ENCODE data around the gene ST3GAL3. TPM values are rescaled to one million over a fixed set of nuclear protein-coding genes. Genes with fewer than 3 reads are reported as not detected.

ST3GAL3 gene
- total RNA-seq, 1 donor from 2014 or later, result 11.4 TPM

DNA sequence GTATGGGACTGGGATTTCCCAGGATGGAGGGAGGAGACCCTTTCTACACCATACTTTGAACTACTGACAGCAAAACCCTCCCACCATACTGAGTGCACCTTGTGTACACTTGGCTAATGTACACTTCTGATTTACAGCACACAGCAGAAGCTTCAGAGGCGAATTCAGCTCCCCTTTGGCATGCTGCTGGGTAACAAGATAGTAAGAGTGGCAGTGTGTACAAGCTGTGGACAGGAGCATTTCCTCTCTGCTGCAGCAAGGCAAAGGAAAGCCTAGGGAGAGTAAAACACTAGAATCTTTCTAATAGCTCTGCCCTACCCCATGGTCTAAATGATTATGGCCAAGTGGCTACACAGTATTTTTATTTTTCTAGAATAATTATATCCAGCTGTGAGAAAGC lies 142.3 kb downstream of the ST3GAL3 start:
- H3K9ac ChIP-seq (ENCODE audit: low read length), result no peak overlapping the region
- FAIRE-seq (no peak), DNase-seq (ENCODE audit: low read depth) (no peak)
- no peaks in the 10 kb centered on the region for H3K36me3 ChIP-seq (ENCODE audit: insufficient read depth, low read length)
- Mint-ChIP-seq H3K36me3 (ENCODE audit: low read depth, unreplicated experiment) (peaks cover 2% of the 10 kb centered on the region), H3K27ac (ENCODE audit: unreplicated experiment) (no peak overlapping the region), H3K27me3 (ENCODE audit: low read depth, unreplicated experiment) (no peaks in the 10 kb centered on the region), H3K4me3 (ENCODE audit: unreplicated experiment) (no peak overlapping the region), H3K9me3 (ENCODE audit: unreplicated experiment) (no peaks in the 10 kb centered on the region), H3K4me1 (ENCODE audit: low read depth, unreplicated experiment) (peaks cover 9% of the 10 kb centered on the region)
- TF ChIP-seq, protein P1, sequence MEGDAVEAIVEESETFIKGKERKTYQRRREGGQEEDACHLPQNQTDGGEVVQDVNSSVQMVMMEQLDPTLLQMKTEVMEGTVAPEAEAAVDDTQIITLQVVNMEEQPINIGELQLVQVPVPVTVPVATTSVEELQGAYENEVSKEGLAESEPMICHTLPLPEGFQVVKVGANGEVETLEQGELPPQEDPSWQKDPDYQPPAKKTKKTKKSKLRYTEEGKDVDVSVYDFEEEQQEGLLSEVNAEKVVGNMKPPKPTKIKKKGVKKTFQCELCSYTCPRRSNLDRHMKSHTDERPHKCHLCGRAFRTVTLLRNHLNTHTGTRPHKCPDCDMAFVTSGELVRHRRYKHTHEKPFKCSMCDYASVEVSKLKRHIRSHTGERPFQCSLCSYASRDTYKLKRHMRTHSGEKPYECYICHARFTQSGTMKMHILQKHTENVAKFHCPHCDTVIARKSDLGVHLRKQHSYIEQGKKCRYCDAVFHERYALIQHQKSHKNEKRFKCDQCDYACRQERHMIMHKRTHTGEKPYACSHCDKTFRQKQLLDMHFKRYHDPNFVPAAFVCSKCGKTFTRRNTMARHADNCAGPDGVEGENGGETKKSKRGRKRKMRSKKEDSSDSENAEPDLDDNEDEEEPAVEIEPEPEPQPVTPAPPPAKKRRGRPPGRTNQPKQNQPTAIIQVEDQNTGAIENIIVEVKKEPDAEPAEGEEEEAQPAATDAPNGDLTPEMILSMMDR (IDR thresholded peaks at IDR 0.05; ENCODE audit: insufficient read depth, low read depth, low read length), result no peak
- no peak for TF ChIP-seq EZH2 (IDR thresholded peaks at IDR 0.05; ENCODE audit: insufficient read depth, low read length)
- no peaks in the 10 kb centered on the region for H3K27me3 ChIP-seq (ENCODE audit: insufficient read depth, low read length)
- no peaks in the 10 kb centered on the region for H3K9me3 ChIP-seq (ENCODE audit: insufficient read depth, low read depth, low read length)
- H4K20me1 ChIP-seq (ENCODE audit: insufficient read depth, low read length), result peaks cover 61% of the 10 kb centered on the region
- no peak overlapping the region for H3K4me2 ChIP-seq (ENCODE audit: low read length)
- no peaks in the 10 kb centered on the region for H3K79me2 ChIP-seq (ENCODE audit: insufficient read depth, low read length)
- no peak overlapping the region for H3K27ac ChIP-seq (ENCODE audit: low read depth, low read length)
- no peak overlapping the region for H3K4me3 ChIP-seq (ENCODE audit: insufficient read depth, low read depth, low read length)
- H3K4me1 ChIP-seq (ENCODE audit: insufficient read depth, low read length), result peaks cover 11% of the 10 kb centered on the region
- no peak overlapping the region for H2AFZ ChIP-seq (ENCODE audit: low read depth, low read length)

- peaks cover 67% of the 10 kb centered on the region for H4K20me1 ChIP-seq (ENCODE audit: insufficient read depth, low read length)
- H3K27ac Mint-ChIP-seq (ENCODE audit: unreplicated experiment), result no peak overlapping the region
- no peak for DNase-seq (ENCODE audit: low read depth)
Observed at GRCh38 chr1:43850591-43851233, 143.4 kb downstream of the ST3GAL3 start.

More at GRCh38 chr1:43850591-43851233, 143.4 kb downstream of the ST3GAL3 start:
- Mint-ChIP-seq H3K9me3 (ENCODE audit: unreplicated experiment) (no peaks in the 10 kb centered on the region), H3K4me3 (ENCODE audit: unreplicated experiment) (no peak overlapping the region), H3K27me3 (ENCODE audit: low read depth, unreplicated experiment) (no peaks in the 10 kb centered on the region), H3K36me3 (ENCODE audit: low read depth, unreplicated experiment) (peaks cover 5% of the 10 kb centered on the region), H3K4me1 (ENCODE audit: low read depth, unreplicated experiment) (peaks cover 9% of the 10 kb centered on the region)
- H3K4me3 ChIP-seq (ENCODE audit: insufficient read depth, low read depth, low read length), result no peak overlapping the region
- no peak overlapping the region for H2AFZ ChIP-seq (ENCODE audit: low read depth, low read length)
- H3K27me3 ChIP-seq (ENCODE audit: insufficient read depth, low read length), result no peaks in the 10 kb centered on the region
- H3K4me2 ChIP-seq (ENCODE audit: low read length), result no peak overlapping the region
- TF ChIP-seq, protein P1 (IDR thresholded peaks at IDR 0.05; ENCODE audit: insufficient read depth, low read depth, low read length), result no peak
- TF ChIP-seq EZH2 (IDR thresholded peaks at IDR 0.05; ENCODE audit: insufficient read depth, low read length), result no peak
- FAIRE-seq, result no peak
- peaks cover 11% of the 10 kb centered on the region for H3K4me1 ChIP-seq (ENCODE audit: insufficient read depth, low read length)
- H3K36me3 ChIP-seq (ENCODE audit: insufficient read depth, low read length), result no peaks in the 10 kb centered on the region
- no peak overlapping the region for H3K27ac ChIP-seq (ENCODE audit: low read depth, low read length)
- no peaks in the 10 kb centered on the region for H3K9me3 ChIP-seq (ENCODE audit: insufficient read depth, low read depth, low read length)
- H3K9ac ChIP-seq (ENCODE audit: low read length), result no peak overlapping the region
- no peaks in the 10 kb centered on the region for H3K79me2 ChIP-seq (ENCODE audit: insufficient read depth, low read length)

Measured in astrocyte (in vitro differentiated cells and primary cell).